ENCODE results near the gene TSACC.

The TSACC gene

GRCh38 chr1:156384007-156384406 is 45.7 kb downstream of the TSACC start:
- TF ChIP-seq EGR1 (IDR thresholded peaks at IDR 0.05) = no peak
- TF ChIP-seq USF1 (IDR thresholded peaks at IDR 0.05) = no peak
- no peak for TF ChIP-seq TEAD4 (IDR thresholded peaks at IDR 0.05)
- no peak for TF ChIP-seq ZBTB7A (IDR thresholded peaks at IDR 0.05; ENCODE audit: low read depth)
- no peak for TF ChIP-seq CEBPB (IDR thresholded peaks at IDR 0.05)
- TF ChIP-seq RAD21 (IDR thresholded peaks at IDR 0.05; ENCODE audit: low read depth) = no peak
- TF ChIP-seq, protein P1, sequence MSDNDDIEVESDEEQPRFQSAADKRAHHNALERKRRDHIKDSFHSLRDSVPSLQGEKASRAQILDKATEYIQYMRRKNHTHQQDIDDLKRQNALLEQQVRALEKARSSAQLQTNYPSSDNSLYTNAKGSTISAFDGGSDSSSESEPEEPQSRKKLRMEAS (IDR thresholded peaks at IDR 0.05) = no peak
- TF ChIP-seq NFIC (IDR thresholded peaks at IDR 0.05) = no peak
- TF ChIP-seq TCF12 (IDR thresholded peaks at IDR 0.05; ENCODE audit: low read depth) = no peak
- no peak for TF ChIP-seq FOXM1 (IDR thresholded peaks at IDR 0.05; ENCODE audit: borderline replicate concordance, low read depth)

- TF ChIP-seq USF1 (IDR thresholded peaks at IDR 0.05) (no peak), CREB1 (IDR thresholded peaks at IDR 0.05; ENCODE audit: low read depth) (no peak), TAF1 (IDR thresholded peaks at IDR 0.05; ENCODE audit: low read depth) (no peak), RAD21 (IDR thresholded peaks at IDR 0.05; ENCODE audit: low read depth) (no peak), EGR1 (IDR thresholded peaks at IDR 0.05) (no peak), EP300 (IDR thresholded peaks at IDR 0.05; ENCODE audit: borderline replicate concordance) (no peak), REST (IDR thresholded peaks at IDR 0.05; ENCODE audit: low read depth) (no peak), TCF12 (IDR thresholded peaks at IDR 0.05; ENCODE audit: low read depth) (no peak), FOXM1 (IDR thresholded peaks at IDR 0.05; ENCODE audit: borderline replicate concordance, low read depth) (no peak), ZBTB7A (IDR thresholded peaks at IDR 0.05; ENCODE audit: low read depth) (no peak), CEBPB (IDR thresholded peaks at IDR 0.05) (no peak), NFIC (IDR thresholded peaks at IDR 0.05) (no peak), TEAD4 (IDR thresholded peaks at IDR 0.05) (no peak), YY1 (IDR thresholded peaks at IDR 0.05; ENCODE audit: low read depth) (no peak)
- TF ChIP-seq, protein P1 (IDR thresholded peaks at IDR 0.05) = no peak
Observed at GRCh38 chr1:156384658-156385057, 46.3 kb downstream of the TSACC start.

- TF ChIP-seq ZBTB7A (IDR thresholded peaks at IDR 0.05; ENCODE audit: low read depth) (peak; percentile 100), REST (IDR thresholded peaks at IDR 0.05; ENCODE audit: low read depth) (no peak), RAD21 (IDR thresholded peaks at IDR 0.05; ENCODE audit: low read depth) (peak; percentile 95)
Observed at GRCh38 chr1:156385534-156386031, 47.3 kb downstream of the TSACC start.

DNA sequence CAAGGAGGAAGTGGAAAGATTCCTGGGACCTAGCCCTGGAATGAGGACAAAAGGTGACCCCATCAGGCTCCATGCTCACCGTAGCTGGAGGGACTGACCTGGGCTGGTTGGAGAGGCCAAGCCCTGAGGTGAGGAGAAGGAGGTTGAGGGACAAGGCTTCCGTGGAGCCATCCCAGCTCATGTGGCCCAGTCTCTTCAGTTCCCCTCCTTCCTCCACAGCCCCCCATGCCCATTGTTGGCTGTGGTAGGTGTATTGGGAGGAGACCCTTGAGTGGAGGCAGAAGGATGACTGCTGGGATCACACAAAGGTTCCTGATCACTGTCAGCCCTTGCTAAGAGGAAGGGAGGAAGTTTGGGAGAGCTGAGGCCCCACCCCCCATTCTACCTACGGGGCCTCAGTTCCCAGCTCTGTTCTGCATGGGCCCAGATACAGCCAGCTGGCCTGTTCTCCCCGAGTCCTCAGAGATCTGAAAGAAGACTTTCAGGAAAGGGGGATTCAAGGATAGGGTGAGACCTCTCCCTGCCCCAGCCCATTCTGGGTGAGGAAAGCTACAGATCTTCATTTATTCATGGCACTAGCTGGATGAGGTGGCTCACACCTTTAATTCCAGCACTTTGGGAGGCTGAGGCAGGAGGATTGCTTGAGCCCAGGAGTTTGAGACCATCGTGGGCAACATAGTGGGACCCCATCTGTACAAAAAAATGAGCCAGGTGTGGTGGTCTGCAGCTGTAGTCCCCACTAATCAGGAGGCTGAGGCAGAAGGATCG is 48.0 kb downstream of the TSACC start:
- no peak for TF ChIP-seq YY1 (IDR thresholded peaks at IDR 0.05; ENCODE audit: low read depth)
- TF ChIP-seq USF1 (IDR thresholded peaks at IDR 0.05) = no peak
- TF ChIP-seq NFIC (IDR thresholded peaks at IDR 0.05) = no peak
- TF ChIP-seq CEBPB (IDR thresholded peaks at IDR 0.05) = no peak
- TF ChIP-seq, protein P1 (IDR thresholded peaks at IDR 0.05) = no peak

DNA sequence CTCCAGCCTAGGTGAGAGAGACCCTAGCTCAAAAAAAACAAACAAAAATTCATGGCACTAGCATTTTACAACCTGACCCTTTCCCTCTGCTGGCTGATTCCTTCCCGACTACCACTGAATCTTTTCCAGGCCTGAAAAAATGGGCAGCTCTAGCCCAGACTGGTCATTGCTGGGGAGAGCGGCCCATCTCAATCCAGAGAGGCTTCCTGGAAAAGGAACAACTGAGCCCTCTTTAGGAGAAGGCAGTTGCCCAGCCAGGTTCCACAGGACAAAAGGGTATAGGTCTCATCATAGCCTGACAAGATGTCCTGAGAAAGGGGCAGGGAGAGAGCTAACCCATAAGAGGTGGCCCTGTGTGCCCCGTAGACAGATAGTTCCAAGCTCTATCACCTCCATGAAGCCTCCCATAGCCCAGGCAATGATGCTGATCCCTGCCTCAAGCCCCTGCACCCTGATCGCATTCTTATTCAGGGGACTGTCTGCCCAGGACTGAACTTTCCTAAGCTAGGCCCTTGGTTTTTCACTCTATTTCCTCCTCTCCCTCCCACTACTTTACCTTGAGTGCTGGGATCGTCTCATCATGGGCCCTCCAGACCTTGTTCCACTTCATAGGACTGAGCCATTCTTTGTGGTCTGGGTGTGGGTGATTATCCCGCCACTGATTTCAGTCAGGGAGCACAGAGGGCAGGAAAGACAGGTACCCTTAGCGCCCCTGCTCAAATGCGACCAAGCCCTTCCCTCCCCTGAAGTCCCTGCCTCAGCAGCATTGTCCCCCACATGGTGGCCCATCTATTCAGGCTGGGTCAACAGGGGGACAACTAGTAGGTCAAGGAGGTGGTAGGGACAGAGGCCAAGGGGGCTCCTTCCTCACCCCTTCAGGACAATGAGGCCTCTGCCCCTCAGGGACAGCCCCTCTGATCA is 48.9 kb downstream of the TSACC start:
- TF ChIP-seq TEAD4 (IDR thresholded peaks at IDR 0.05) = no peak
- TF ChIP-seq, protein P1 (IDR thresholded peaks at IDR 0.05) = no peak
- TF ChIP-seq EP300 (IDR thresholded peaks at IDR 0.05; ENCODE audit: borderline replicate concordance) = no peak
- no peak for TF ChIP-seq NFIC (IDR thresholded peaks at IDR 0.05)
- no peak for TF ChIP-seq CREB1 (IDR thresholded peaks at IDR 0.05; ENCODE audit: low read depth)
- no peak for TF ChIP-seq FOXM1 (IDR thresholded peaks at IDR 0.05; ENCODE audit: borderline replicate concordance, low read depth)
- TF ChIP-seq CEBPB (IDR thresholded peaks at IDR 0.05) = no peak
- no peak for TF ChIP-seq TCF12 (IDR thresholded peaks at IDR 0.05; ENCODE audit: low read depth)
- no peak for TF ChIP-seq TAF1 (IDR thresholded peaks at IDR 0.05; ENCODE audit: low read depth)
- no peak for TF ChIP-seq RAD21 (IDR thresholded peaks at IDR 0.05; ENCODE audit: low read depth)
- no peak for TF ChIP-seq YY1 (IDR thresholded peaks at IDR 0.05; ENCODE audit: low read depth)
- TF ChIP-seq EGR1 (IDR thresholded peaks at IDR 0.05) = no peak
- TF ChIP-seq REST (IDR thresholded peaks at IDR 0.05; ENCODE audit: low read depth) = no peak
- TF ChIP-seq USF1 (IDR thresholded peaks at IDR 0.05) = no peak
- TF ChIP-seq ZBTB7A (IDR thresholded peaks at IDR 0.05; ENCODE audit: low read depth) = no peak

Measured in Ishikawa (cell line).